ENCODE measurements around the gene CSHL1.
"Not testable (repeated sequence)": the region's sequence is repeated elsewhere in the genome, so short reads cannot be mapped to it uniquely, and the experiment has no call there.

DNA sequence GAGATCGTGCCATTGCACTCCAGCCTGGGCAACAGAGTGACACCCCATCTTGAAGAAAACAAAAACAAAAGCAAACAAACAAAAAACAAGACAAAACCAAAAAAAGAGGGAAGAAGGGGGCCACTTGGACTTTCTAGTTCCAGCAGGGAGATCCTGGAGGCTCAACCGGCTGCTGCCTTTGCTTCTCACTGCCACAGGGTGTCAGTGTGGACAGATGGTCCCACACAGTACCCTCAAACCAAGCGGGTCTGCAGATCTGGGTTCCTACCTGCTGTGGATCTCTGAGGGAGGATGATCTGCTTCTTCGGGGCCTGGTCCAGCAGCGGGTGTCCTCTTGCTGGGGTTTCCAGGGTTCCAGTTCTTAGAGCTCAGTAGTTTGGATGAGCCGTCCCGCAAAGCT lies 44.4 kb downstream of the CSHL1 start:
- not testable (repeated sequence) for TF ChIP-seq CEBPB (IDR thresholded peaks at IDR 0.05); RFX5 (IDR thresholded peaks at IDR 0.05); ZNF302 (CRISPR knock-in tag; IDR thresholded peaks at IDR 0.05); HOXB5 (CRISPR knock-in tag; IDR thresholded peaks at IDR 0.05); SMC3 (IDR thresholded peaks at IDR 0.05); EP300 (IDR thresholded peaks at IDR 0.05); NR3C1 (IDR thresholded peaks at IDR 0.05)
- TF ChIP-seq, protein P1, sequence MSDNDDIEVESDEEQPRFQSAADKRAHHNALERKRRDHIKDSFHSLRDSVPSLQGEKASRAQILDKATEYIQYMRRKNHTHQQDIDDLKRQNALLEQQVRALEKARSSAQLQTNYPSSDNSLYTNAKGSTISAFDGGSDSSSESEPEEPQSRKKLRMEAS (IDR thresholded peaks at IDR 0.05), result not testable (repeated sequence)
- TF ChIP-seq, protein P2, sequence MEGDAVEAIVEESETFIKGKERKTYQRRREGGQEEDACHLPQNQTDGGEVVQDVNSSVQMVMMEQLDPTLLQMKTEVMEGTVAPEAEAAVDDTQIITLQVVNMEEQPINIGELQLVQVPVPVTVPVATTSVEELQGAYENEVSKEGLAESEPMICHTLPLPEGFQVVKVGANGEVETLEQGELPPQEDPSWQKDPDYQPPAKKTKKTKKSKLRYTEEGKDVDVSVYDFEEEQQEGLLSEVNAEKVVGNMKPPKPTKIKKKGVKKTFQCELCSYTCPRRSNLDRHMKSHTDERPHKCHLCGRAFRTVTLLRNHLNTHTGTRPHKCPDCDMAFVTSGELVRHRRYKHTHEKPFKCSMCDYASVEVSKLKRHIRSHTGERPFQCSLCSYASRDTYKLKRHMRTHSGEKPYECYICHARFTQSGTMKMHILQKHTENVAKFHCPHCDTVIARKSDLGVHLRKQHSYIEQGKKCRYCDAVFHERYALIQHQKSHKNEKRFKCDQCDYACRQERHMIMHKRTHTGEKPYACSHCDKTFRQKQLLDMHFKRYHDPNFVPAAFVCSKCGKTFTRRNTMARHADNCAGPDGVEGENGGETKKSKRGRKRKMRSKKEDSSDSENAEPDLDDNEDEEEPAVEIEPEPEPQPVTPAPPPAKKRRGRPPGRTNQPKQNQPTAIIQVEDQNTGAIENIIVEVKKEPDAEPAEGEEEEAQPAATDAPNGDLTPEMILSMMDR (IDR thresholded peaks at IDR 0.05), result not testable (repeated sequence)
- TF ChIP-seq, protein P3, sequence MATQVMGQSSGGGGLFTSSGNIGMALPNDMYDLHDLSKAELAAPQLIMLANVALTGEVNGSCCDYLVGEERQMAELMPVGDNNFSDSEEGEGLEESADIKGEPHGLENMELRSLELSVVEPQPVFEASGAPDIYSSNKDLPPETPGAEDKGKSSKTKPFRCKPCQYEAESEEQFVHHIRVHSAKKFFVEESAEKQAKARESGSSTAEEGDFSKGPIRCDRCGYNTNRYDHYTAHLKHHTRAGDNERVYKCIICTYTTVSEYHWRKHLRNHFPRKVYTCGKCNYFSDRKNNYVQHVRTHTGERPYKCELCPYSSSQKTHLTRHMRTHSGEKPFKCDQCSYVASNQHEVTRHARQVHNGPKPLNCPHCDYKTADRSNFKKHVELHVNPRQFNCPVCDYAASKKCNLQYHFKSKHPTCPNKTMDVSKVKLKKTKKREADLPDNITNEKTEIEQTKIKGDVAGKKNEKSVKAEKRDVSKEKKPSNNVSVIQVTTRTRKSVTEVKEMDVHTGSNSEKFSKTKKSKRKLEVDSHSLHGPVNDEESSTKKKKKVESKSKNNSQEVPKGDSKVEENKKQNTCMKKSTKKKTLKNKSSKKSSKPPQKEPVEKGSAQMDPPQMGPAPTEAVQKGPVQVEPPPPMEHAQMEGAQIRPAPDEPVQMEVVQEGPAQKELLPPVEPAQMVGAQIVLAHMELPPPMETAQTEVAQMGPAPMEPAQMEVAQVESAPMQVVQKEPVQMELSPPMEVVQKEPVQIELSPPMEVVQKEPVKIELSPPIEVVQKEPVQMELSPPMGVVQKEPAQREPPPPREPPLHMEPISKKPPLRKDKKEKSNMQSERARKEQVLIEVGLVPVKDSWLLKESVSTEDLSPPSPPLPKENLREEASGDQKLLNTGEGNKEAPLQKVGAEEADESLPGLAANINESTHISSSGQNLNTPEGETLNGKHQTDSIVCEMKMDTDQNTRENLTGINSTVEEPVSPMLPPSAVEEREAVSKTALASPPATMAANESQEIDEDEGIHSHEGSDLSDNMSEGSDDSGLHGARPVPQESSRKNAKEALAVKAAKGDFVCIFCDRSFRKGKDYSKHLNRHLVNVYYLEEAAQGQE (IDR thresholded peaks at IDR 0.05), result not testable (repeated sequence)
- TF ChIP-seq, protein P4, sequence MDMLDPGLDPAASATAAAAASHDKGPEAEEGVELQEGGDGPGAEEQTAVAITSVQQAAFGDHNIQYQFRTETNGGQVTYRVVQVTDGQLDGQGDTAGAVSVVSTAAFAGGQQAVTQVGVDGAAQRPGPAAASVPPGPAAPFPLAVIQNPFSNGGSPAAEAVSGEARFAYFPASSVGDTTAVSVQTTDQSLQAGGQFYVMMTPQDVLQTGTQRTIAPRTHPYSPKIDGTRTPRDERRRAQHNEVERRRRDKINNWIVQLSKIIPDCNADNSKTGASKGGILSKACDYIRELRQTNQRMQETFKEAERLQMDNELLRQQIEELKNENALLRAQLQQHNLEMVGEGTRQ (IDR thresholded peaks at IDR 0.05), result not testable (repeated sequence)
- TF ChIP-seq, protein P5, sequence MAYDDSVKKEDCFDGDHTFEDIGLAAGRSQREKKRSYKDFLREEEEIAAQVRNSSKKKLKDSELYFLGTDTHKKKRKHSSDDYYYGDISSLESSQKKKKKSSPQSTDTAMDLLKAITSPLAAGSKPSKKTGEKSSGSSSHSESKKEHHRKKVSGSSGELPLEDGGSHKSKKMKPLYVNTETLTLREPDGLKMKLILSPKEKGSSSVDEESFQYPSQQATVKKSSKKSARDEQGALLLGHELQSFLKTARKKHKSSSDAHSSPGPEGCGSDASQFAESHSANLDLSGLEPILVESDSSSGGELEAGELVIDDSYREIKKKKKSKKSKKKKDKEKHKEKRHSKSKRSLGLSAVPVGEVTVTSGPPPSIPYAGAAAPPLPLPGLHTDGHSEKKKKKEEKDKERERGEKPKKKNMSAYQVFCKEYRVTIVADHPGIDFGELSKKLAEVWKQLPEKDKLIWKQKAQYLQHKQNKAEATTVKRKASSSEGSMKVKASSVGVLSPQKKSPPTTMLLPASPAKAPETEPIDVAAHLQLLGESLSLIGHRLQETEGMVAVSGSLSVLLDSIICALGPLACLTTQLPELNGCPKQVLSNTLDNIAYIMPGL (CRISPR knock-in tag; IDR thresholded peaks at IDR 0.05; ENCODE audit: borderline replicate concordance), result not testable (repeated sequence)

All from A549 (cell line).